Left lung (tissue), 10 donors: ENCODE results near the gene SORCS1. TPM values are rescaled to one million over a fixed set of nuclear protein-coding genes. Genes with fewer than 3 reads are reported as not detected.
A peak's percentile ranks its signal among the peaks of the same experiment; 100 is the strongest.

Source experiments
- ATAC-seq: fragments of 200-7000 bp; cut with Tn5 transposase; one replicate; pipeline ENCODE4 v1.9.1; 2020; ENCODE audit warnings: moderate library complexity
- DNase-seq, 4 donors: peaks; one replicate each; pipeline ENCODE4 v3.0.0-alpha.2; 2013 to 2020
- H3K27ac ChIP-seq, 2 donors: fragments of 200-600 bp; sonication (generic) in 1 of 2; one replicate each; pipeline versions ENCODE4 v1.5.0 to v1.8.0; 2020 to 2021
- H3K27me3 ChIP-seq, 2 donors: fragments of 200-600 bp; sonication (generic) in 1 of 2; one replicate each; pipeline versions ENCODE4 v1.5.0 to v1.8.0; 2020 to 2021
- H3K36me3 ChIP-seq, 2 donors: fragments of 200-600 bp; sonication (generic) in 1 of 2; one replicate each; pipeline versions ENCODE4 v1.5.0 to v1.8.0; 2020 to 2021
- H3K4me1 ChIP-seq, 2 donors: fragments of 200-600 bp; one replicate each; pipeline ENCODE4 v1.8.0; 2021
- H3K4me3 ChIP-seq, 2 donors: fragments of 200-600 bp; sonication (generic) in 1 of 2; one replicate each; pipeline versions ENCODE4 v1.5.0 to v1.8.0; 2020 to 2021; ENCODE audit warnings: mild to moderate bottlenecking in 1 of 2
- H3K9me3 ChIP-seq, 2 donors: fragments of 200-600 bp; sonication (generic) in 1 of 2; one replicate each; pipeline versions ENCODE4 v1.5.0 to v1.8.0; 2020 to 2021
- CTCF ChIP-seq, 2 donors: fragments of 200-600 bp; sonication (generic) in 1 of 2; IDR thresholded peaks; one replicate each; pipeline versions ENCODE4 v1.5.0 to v1.8.0; 2021; ENCODE audit warnings: antibody characterized with exemption in 2 of 2
- intact Hi-C, 2 donors: fragments of 100-400 bp; cut with DNase I; formaldehyde crosslinking; loops; one replicate each; pipeline versions ENCODE4 v1.11.2 to v1.14.2; 2022
- polyA plus RNA-seq, 6 donors: library from polyadenylated mRNA; unstranded; fragments of 120-200 nt; gene quantifications; one replicate each; pipeline ENCODE4 v1.2.1, GENCODE V29; 2013; ENCODE audit not compliant: insufficient read length in 6 of 6
- total RNA-seq, 2 donors: library from RNA; stranded (reverse); fragmentation: NEBNext Ultra II Directional; extraction: Animal tissue kit (Norgen Biotek cat#: 25700); gene quantifications; one replicate each; pipeline ENCODE4 v1.2.1, GENCODE V29; 2021
- donor health status: DM: no; HTN: yes; CAD: no.
- donor health status: DM: no; HTN: no; CAD: no.

Gene SORCS1
- total and polyA plus RNA-seq, 8 donors: 0.03 to 0.72 (median 0.21) TPM

- Histone ChIP-seq H3K36me3 (no peaks in the 10 kb centered on the region), H3K27ac (no peak overlapping the region)
- ATAC-seq: peak; percentile 83
Observed at GRCh38 chr10:106825576-106826364, 338.7 kb downstream of the SORCS1 start.

GRCh38 chr10:106820579-106820978 lies 343.9 kb downstream of the SORCS1 start:
- DNase-seq: no peak
- ATAC-seq: no peak
- no peak overlapping the region for H3K4me3 ChIP-seq
- no peak overlapping the region for H3K27ac ChIP-seq
- intact Hi-C loops: no loop called here
- H3K4me1 ChIP-seq: no peaks in the 10 kb centered on the region
- H3K9me3 ChIP-seq: no peaks in the 10 kb centered on the region
- H3K36me3 ChIP-seq: no peaks in the 10 kb centered on the region
- no peaks in the 10 kb centered on the region for H3K27me3 ChIP-seq
- no peak for TF ChIP-seq CTCF (IDR thresholded peaks at IDR 0.05)

More at GRCh38 chr10:106825576-106826364, 338.7 kb downstream of the SORCS1 start:
- no peaks in the 10 kb centered on the region for H3K9me3 ChIP-seq
- H3K27me3 ChIP-seq: no peaks in the 10 kb centered on the region
- H3K4me3 ChIP-seq: no peak overlapping the region
- DNase-seq: peak in 1 of 4 donors; percentile 28
- intact Hi-C loops: no loop called here
- no peaks in the 10 kb centered on the region for H3K4me1 ChIP-seq
- no peak for TF ChIP-seq CTCF (IDR thresholded peaks at IDR 0.05)

- DNase-seq (no peak), ATAC-seq (no peak)
- intact Hi-C loops: no loop called here
- Histone ChIP-seq H3K27me3 (no peaks in the 10 kb centered on the region), H3K9me3 (no peaks in the 10 kb centered on the region), H3K4me3 (no peak overlapping the region), H3K27ac (no peak overlapping the region), H3K36me3 (no peaks in the 10 kb centered on the region), H3K4me1 (no peaks in the 10 kb centered on the region)
- no peak for TF ChIP-seq CTCF (IDR thresholded peaks at IDR 0.05)
Observed at GRCh38 chr10:106819490-106819889, 345.0 kb downstream of the SORCS1 start.

GRCh38 chr10:106816318-106817085 lies 348.0 kb downstream of the SORCS1 start:
- TF ChIP-seq CTCF (IDR thresholded peaks at IDR 0.05): no peak
- Histone ChIP-seq H3K4me3 (no peak overlapping the region), H3K4me1 (no peaks in the 10 kb centered on the region), H3K27ac (no peak overlapping the region), H3K27me3 (no peaks in the 10 kb centered on the region), H3K36me3 (no peaks in the 10 kb centered on the region), H3K9me3 (no peaks in the 10 kb centered on the region)
- no peak for DNase-seq
- intact Hi-C loops: no loop called here
- no peak for ATAC-seq

DNA sequence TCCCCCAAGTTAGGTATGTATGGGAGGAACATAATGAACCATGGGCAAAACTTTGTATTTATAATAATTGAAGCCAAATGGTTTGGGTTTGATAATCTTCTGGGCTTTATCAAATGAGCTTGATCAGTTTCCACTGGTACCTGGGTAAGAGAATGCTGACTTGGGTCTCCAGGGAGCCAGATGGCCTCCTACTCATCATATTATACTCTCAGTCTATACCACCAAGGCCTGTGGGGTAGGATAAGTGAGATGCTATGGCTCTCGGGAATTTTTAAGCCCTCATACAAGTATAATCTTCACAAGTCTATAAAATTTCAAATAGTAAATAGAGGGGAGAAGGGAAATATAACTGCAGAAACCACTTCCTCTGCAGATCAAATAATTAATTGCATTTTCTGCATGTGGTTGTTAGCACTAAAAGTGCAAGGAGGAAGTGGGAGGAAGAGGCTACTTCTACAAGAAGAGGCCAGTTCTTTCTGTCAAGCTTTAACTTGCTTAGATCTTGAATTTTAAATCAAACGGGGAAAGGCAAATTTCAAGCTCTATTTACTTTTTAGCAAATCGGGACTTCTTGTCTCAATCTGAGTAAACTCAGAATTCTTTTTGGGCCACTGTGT lies 349.0 kb downstream of the SORCS1 start:
- H3K27me3 ChIP-seq: no peaks in the 10 kb centered on the region
- no peaks in the 10 kb centered on the region for H3K4me1 ChIP-seq
- DNase-seq (no peak), ATAC-seq (no peak)
- TF ChIP-seq CTCF (IDR thresholded peaks at IDR 0.05): no peak
- H3K9me3 ChIP-seq: no peaks in the 10 kb centered on the region
- no peaks in the 10 kb centered on the region for H3K36me3 ChIP-seq
- H3K27ac ChIP-seq: no peak overlapping the region
- no peak overlapping the region for H3K4me3 ChIP-seq
- intact Hi-C loops: no loop called here
